WTC11 (cell line): ENCODE measurements around the gene FLT3.

Source experiments
- TF ChIP-seq, protein P1 (sequence below): sonication (generic); formaldehyde crosslinking; conservative IDR thresholded peaks from 2 replicates; pipeline ENCODE4 v1.8.1; 2023; ENCODE audit warnings: mild to moderate bottlenecking, low read depth, missing genetic modification reagents, moderate library complexity
- TF ChIP-seq, protein P2 (sequence below): sonication (generic); formaldehyde crosslinking; IDR thresholded peaks from 2 replicates; pipeline ENCODE4 v1.8.0; 2022; ENCODE audit warnings: mild to moderate bottlenecking, missing genetic modification reagents

- TF ChIP-seq, protein P1, sequence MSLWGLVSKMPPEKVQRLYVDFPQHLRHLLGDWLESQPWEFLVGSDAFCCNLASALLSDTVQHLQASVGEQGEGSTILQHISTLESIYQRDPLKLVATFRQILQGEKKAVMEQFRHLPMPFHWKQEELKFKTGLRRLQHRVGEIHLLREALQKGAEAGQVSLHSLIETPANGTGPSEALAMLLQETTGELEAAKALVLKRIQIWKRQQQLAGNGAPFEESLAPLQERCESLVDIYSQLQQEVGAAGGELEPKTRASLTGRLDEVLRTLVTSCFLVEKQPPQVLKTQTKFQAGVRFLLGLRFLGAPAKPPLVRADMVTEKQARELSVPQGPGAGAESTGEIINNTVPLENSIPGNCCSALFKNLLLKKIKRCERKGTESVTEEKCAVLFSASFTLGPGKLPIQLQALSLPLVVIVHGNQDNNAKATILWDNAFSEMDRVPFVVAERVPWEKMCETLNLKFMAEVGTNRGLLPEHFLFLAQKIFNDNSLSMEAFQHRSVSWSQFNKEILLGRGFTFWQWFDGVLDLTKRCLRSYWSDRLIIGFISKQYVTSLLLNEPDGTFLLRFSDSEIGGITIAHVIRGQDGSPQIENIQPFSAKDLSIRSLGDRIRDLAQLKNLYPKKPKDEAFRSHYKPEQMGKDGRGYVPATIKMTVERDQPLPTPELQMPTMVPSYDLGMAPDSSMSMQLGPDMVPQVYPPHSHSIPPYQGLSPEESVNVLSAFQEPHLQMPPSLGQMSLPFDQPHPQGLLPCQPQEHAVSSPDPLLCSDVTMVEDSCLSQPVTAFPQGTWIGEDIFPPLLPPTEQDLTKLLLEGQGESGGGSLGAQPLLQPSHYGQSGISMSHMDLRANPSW (CRISPR knock-in tag) = no peak
- TF ChIP-seq, protein P2, sequence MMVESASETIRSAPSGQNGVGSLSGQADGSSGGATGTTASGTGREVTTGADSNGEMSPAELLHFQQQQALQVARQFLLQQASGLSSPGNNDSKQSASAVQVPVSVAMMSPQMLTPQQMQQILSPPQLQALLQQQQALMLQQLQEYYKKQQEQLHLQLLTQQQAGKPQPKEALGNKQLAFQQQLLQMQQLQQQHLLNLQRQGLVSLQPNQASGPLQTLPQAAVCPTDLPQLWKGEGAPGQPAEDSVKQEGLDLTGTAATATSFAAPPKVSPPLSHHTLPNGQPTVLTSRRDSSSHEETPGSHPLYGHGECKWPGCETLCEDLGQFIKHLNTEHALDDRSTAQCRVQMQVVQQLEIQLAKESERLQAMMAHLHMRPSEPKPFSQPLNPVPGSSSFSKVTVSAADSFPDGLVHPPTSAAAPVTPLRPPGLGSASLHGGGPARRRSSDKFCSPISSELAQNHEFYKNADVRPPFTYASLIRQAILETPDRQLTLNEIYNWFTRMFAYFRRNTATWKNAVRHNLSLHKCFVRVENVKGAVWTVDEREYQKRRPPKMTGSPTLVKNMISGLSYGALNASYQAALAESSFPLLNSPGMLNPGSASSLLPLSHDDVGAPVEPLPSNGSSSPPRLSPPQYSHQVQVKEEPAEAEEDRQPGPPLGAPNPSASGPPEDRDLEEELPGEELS (CRISPR knock-in tag) = no peak
These were observed 51.2 kb downstream of the FLT3 start for GRCh38 chr13:28049215-28049614.
